A549 (cell line): Measurements from ENCODE around the gene ABHD5. TPM values are rescaled to one million over a fixed set of nuclear protein-coding genes. Genes with fewer than 3 reads are reported as not detected.

Source experiments
- ATAC-seq, 2 experiments: fragments of 200-7000 bp in 1 of 2; fragments of >200 bp in 1 of 2; cut with Nextera tagmentation in 1 of 2; cut with Tn5 transposase in 1 of 2; 3 replicates each; pipeline versions ENCODE4 v1.8.0 to v1.9.1; 2018 to 2020; ENCODE audit warnings: mild to moderate bottlenecking in 1 of 2, moderate library complexity in 1 of 2
- CTCF ChIA-PET: fragments of 300-600 bp; sonication (Branson Sonifier 250); formaldehyde crosslinking; extraction: SDS; loops from one replicate; lab custom pipeline; 2021; ENCODE audit warnings: antibody characterized with exemption, inconsistent platforms; lab: Yijun Ruan, JAX
- POLR2A ChIA-PET: fragments of 350-600 bp; formaldehyde crosslinking; extraction: SDS; loops from one replicate; lab custom pipeline; 2021; ENCODE audit warnings: antibody characterized with exemption, inconsistent platforms; lab: Yijun Ruan, JAX
- DNase-seq, 2 experiments: peaks; one replicate each; pipeline versions ENCODE4 v3.0.0 to v3.0.0-alpha.2; 2011 to 2016; ENCODE audit warnings: low read depth in 1 of 2, low spot score in 1 of 2
- FAIRE-seq: peaks from 2 replicates; lab custom pipeline; 2011; peaks lifted over from hg19 to GRCh38; lab: Jason Lieb, UNC
- H3K27ac ChIP-seq, 2 experiments: fragments of >200 bp; sonication (Bioruptor Twin); formaldehyde crosslinking; 3 replicates each; pipeline ENCODE4 v1.5.1; 2016 to 2017
- H3K4me1 ChIP-seq: fragments of >200 bp; sonication (Bioruptor Twin); formaldehyde crosslinking; 3 replicates; pipeline ENCODE4 v1.6.1; 2016
- H3K4me2 ChIP-seq: fragments of >200 bp; sonication (Bioruptor Twin); formaldehyde crosslinking; 3 replicates; pipeline ENCODE4 v1.6.1; 2016
- H3K4me3 ChIP-seq: fragments of >200 bp; sonication (Bioruptor Twin); formaldehyde crosslinking; 3 replicates; pipeline ENCODE4 v1.5.1; 2016
- H3K9me3 ChIP-seq: fragments of >200 bp; sonication (Bioruptor Twin); formaldehyde crosslinking; 3 replicates; pipeline ENCODE4 v1.6.1; 2016
- BHLHE40 ChIP-seq: IDR thresholded peaks from 2 replicates; pipeline ENCODE4 v1.6.1; 2012; ENCODE audit warnings: low read depth, low read length, inconsistent platforms
- CBX2 ChIP-seq: fragments of 200-600 bp; sonication (generic); IDR thresholded peaks from 2 replicates; pipeline ENCODE4 v1.6.1; 2016; ENCODE audit warnings: low read depth, mild to moderate bottlenecking, borderline replicate concordance
- CTCF ChIP-seq: fragments of >200 bp; sonication (Bioruptor Twin); formaldehyde crosslinking; IDR thresholded peaks from 3 replicates; pipeline ENCODE4 v1.5.1; 2016
- E2F6 ChIP-seq: IDR thresholded peaks from 2 replicates; pipeline ENCODE4 v1.6.1; 2012; ENCODE audit warnings: low read depth, borderline replicate concordance
- EHMT2 ChIP-seq: fragments of 200-600 bp; sonication (generic); IDR thresholded peaks from 2 replicates; pipeline ENCODE4 v1.6.1; 2016; ENCODE audit warnings: antibody characterized with exemption, low read depth, mild to moderate bottlenecking, moderate library complexity
- FOSL2 ChIP-seq, 2 experiments: fragments of 450-650 bp in 1 of 2; fragments of >200 bp in 1 of 2; sonication (Bioruptor Twin) in 1 of 2; formaldehyde crosslinking; IDR thresholded peaks; 2 replicates each; pipeline versions ENCODE4 v1.5.0 to v1.6.1; 2016 to 2020; ENCODE audit warnings: mild to moderate bottlenecking in 1 of 2, moderate library complexity in 1 of 2
- FOXS1 ChIP-seq: fragments of 250-450 bp; sonication (Bioruptor Pico); IDR thresholded peaks from 2 replicates; pipeline ENCODE4 v1.5.0; 2020; ENCODE audit warnings: mild to moderate bottlenecking, moderate library complexity
- GATA3 ChIP-seq: IDR thresholded peaks from 2 replicates; pipeline ENCODE4 v1.6.1; 2012; ENCODE audit warnings: borderline replicate concordance
- HDAC2 ChIP-seq: fragments of 200-600 bp; sonication (generic); IDR thresholded peaks from 2 replicates; pipeline ENCODE4 v1.6.1; 2016
- HES2 ChIP-seq: fragments of >200 bp; sonication (Bioruptor Twin); formaldehyde crosslinking; IDR thresholded peaks from 2 replicates; pipeline ENCODE4 v1.6.1; 2016
- HEYL ChIP-seq: fragments of 250-450 bp; sonication (Bioruptor Pico); IDR thresholded peaks from 2 replicates; pipeline ENCODE4 v1.8.0; 2021; ENCODE audit warnings: mild to moderate bottlenecking, moderate library complexity
- HOXB13 ChIP-seq: fragments of 250-450 bp; sonication (Bioruptor Pico); IDR thresholded peaks from 2 replicates; pipeline ENCODE4 v1.5.0; 2020; ENCODE audit warnings: low read depth, mild to moderate bottlenecking, moderate library complexity
- HOXB5 ChIP-seq: fragments of 250-450 bp; sonication (Bioruptor Pico); IDR thresholded peaks from 2 replicates; pipeline ENCODE4 v1.5.0; 2020; ENCODE audit warnings: mild to moderate bottlenecking, moderate library complexity
- JUN ChIP-seq, 2 experiments: fragments of >200 bp; sonication (Bioruptor Twin); formaldehyde crosslinking; IDR thresholded peaks; 2 replicates in 1 of 2; 3 replicates in 1 of 2; pipeline ENCODE4 v1.6.1; 2016 to 2017
- JUNB ChIP-seq: fragments of >200 bp; sonication (Bioruptor Twin); formaldehyde crosslinking; IDR thresholded peaks from 2 replicates; pipeline ENCODE4 v1.6.1; 2016
- KDM5A ChIP-seq: fragments of 200-600 bp; sonication (generic); IDR thresholded peaks from 2 replicates; pipeline ENCODE4 v1.6.1; 2016; ENCODE audit warnings: antibody characterized with exemption, mild to moderate bottlenecking
- MAX ChIP-seq: IDR thresholded peaks from 2 replicates; pipeline ENCODE4 v1.6.1; 2012
- MAZ ChIP-seq: fragments of 150-350 bp; IDR thresholded peaks from 2 replicates; pipeline ENCODE4 v1.6.1; 2014; ENCODE audit warnings: antibody characterized with exemption, low read depth, low read length, borderline replicate concordance
- NR3C1 ChIP-seq: fragments of >200 bp; sonication (Bioruptor Twin); formaldehyde crosslinking; IDR thresholded peaks from 3 replicates; pipeline ENCODE4 v1.6.1; 2017
- POLR2AphosphoS2 ChIP-seq: conservative IDR thresholded peaks from 2 replicates; pipeline ENCODE4 v1.6.1; 2012; ENCODE audit warnings: low read length, improper control_type of control experiment, inconsistent platforms
- RAD21 ChIP-seq, 2 experiments: fragments of >200 bp in 1 of 2; sonication (Bioruptor Twin) in 1 of 2; formaldehyde crosslinking in 1 of 2; IDR thresholded peaks in 1 of 2; conservative IDR thresholded peaks in 1 of 2; 2 replicates in 1 of 2; 3 replicates in 1 of 2; pipeline ENCODE4 v1.6.1; 2012 to 2018; ENCODE audit warnings: inconsistent platforms in 1 of 2
- RCOR1 ChIP-seq: fragments of 150-350 bp; IDR thresholded peaks from 2 replicates; pipeline ENCODE4 v1.6.1; 2014; ENCODE audit warnings: antibody characterized with exemption, low read length, low read depth
- SMC3 ChIP-seq: fragments of >200 bp; sonication (Bioruptor Twin); formaldehyde crosslinking; IDR thresholded peaks from 3 replicates; pipeline ENCODE4 v1.6.1; 2018; ENCODE audit warnings: inconsistent platforms
- ZFP36 ChIP-seq: fragments of 450-650 bp; IDR thresholded peaks from 2 replicates; pipeline ENCODE4 v1.6.1; 2014; ENCODE audit warnings: borderline replicate concordance; ENCODE audit not compliant: partially characterized antibody
- ZNF302 ChIP-seq: fragments of 250-450 bp; sonication (Bioruptor Pico); IDR thresholded peaks from 2 replicates; pipeline ENCODE4 v1.9.0; 2021; ENCODE audit warnings: inconsistent platforms, mild to moderate bottlenecking, moderate library complexity
- ZSCAN20 ChIP-seq: fragments of 250-450 bp; sonication (Bioruptor Pico); IDR thresholded peaks from 2 replicates; pipeline ENCODE4 v1.8.0; 2022; ENCODE audit warnings: mild to moderate bottlenecking, moderate library complexity
- WGBS: methylation state at CpG from one replicate; pipeline ENCODE4 v1.1.6; 2017; ENCODE audit errors: missing lambda C conversion rate; 5-methylcytosine and 5-hydroxymethylcytosine counted together
- polyA plus RNA-seq, 4 experiments: library from polyadenylated mRNA; depleted of rRNA in 3 of 4; stranded (reverse); fragments of >200 nt; fragmentation: RNase III in 1 of 4; extraction: RNeasy Plus Mini Kit Qiagen cat#74134 plus additional on column Dnase treatment in 1 of 4; gene quantifications; 2 replicates in 3 of 4; 3 replicates in 1 of 4; pipeline ENCODE4 v1.2.3, GENCODE V29; 2011 to 2017

Gene ABHD5
- polyA plus RNA-seq, 2 of the 4 experiments (the other 2 are of a cell fraction) = 16.6 to 17.8 TPM

GRCh38 chr3:43769097-43769884 is 78.6 kb downstream of the ABHD5 start:
- ATAC-seq (peak; percentile 97 to 99), FAIRE-seq (no peak), DNase-seq (peak; percentile 87 to 97)
- TF ChIP-seq JUN (IDR thresholded peaks at IDR 0.05) (peak in 1 of 2 experiments; percentile 56; a peak in 1 of 5 replicates), GATA3 (0 out of 2 replicates have a peak, but pooled peaks have one; percentile 21), MAX (peak; percentile 43; the same call in 1 of the 2 replicates), RAD21 (conservative IDR thresholded peaks at IDR 0.05 in 1 of 2, IDR thresholded peaks at IDR 0.05 in 1 of 2) (peak; percentile 80 to 90), MAZ (no peak), KDM5A (no peak), BHLHE40 (no peak), CTCF (peak; percentile 77), HOXB13 (CRISPR knock-in tag) (no peak), SMC3 (peak; percentile 94)
- Histone ChIP-seq H3K4me1 (peaks cover 46% of the 10 kb centered on the region), H3K27ac (peak overlapping the region; percentile 64 to 82), H3K4me2 (peak overlapping the region; percentile 86), H3K4me3 (peak overlapping the region; percentile 30; the same call in 2 of the 3 replicates), H3K9me3 (no peaks in the 10 kb centered on the region)
- 11% methylated on average over 13 of the region's 22 CpGs for whole genome bisulfite sequencing
- POLR2A ChIA-PET = interaction anchor here (0.9 kb wide), 1 partner anchor 125 kb away, joined by 3 read pairs; no protein-coding TSS in a partner anchor
- CTCF ChIA-PET = interaction anchor here (0.6 to 2.1 kb wide), 27 partner anchors 9 to 466 kb away, joined by 3 to 14 read pairs (median 4); no protein-coding TSS in a partner anchor

- ATAC-seq (peak in 1 of 2 experiments; percentile 4; a peak in 3 of 6 replicates), DNase-seq (no peak), FAIRE-seq (no peak)
- Histone ChIP-seq H3K4me3 (peak overlapping the region; percentile 30; the same call in 2 of the 3 replicates), H3K9me3 (no peaks in the 10 kb centered on the region), H3K4me2 (peak overlapping the region; percentile 86), H3K4me1 (peaks cover 46% of the 10 kb centered on the region), H3K27ac (peak overlapping the region; percentile 64 to 82)
- no peak for TF ChIP-seq CBX2
- 0 out of 5 replicates have a peak, but pooled peaks of 1 of the 2 experiments have one; percentile 43 for TF ChIP-seq JUN (IDR thresholded peaks at IDR 0.05)
- peak; percentile 18; the same call in 1 of the 2 replicates for TF ChIP-seq GATA3
- CTCF ChIA-PET = interaction anchor here (0.9 to 2.1 kb wide), 16 partner anchors 8 to 242 kb away, joined by 3 to 14 read pairs (median 4); no protein-coding TSS in a partner anchor
- 24% methylated on average over 5 of the region's 7 CpGs for WGBS
- POLR2A ChIA-PET = no interaction called here
Observed at GRCh38 chr3:43769885-43770425, 79.2 kb downstream of the ABHD5 start.

- TF ChIP-seq MAX (0 out of 2 replicates have a peak, but pooled peaks have one; percentile 12), HDAC2 (no peak), HOXB5 (CRISPR knock-in tag) (no peak), GATA3 (peak; percentile 88), E2F6 (no peak), POLR2AphosphoS2 (no peak), HEYL (CRISPR knock-in tag) (no peak), FOSL2 (IDR thresholded peaks at IDR 0.05) (no peak), FOSL2 (CRISPR knock-in tag; IDR thresholded peaks at IDR 0.05) (peak; percentile 89), ZSCAN20 (CRISPR knock-in tag) (no peak), FOXS1 (CRISPR knock-in tag) (no peak), HOXB13 (CRISPR knock-in tag) (no peak), RCOR1 (no peak), EHMT2 (no peak), JUNB (0 out of 2 replicates have a peak, but pooled peaks have one; percentile 19), HES2 (no peak), ZFP36 (no peak), NR3C1 (no peak), ZNF302 (CRISPR knock-in tag) (no peak)
- ChIA-PET POLR2A (interaction anchor here (1.0 kb wide), 1 partner anchor 225 kb away, joined by 3 read pairs; no protein-coding TSS in a partner anchor), CTCF (interaction anchor here (1.1 to 1.5 kb wide), 3 partner anchors 82 to 428 kb away, joined by 3 to 4 read pairs (median 3); no protein-coding TSS in a partner anchor)
- no peak for FAIRE-seq
- ATAC-seq = peak; percentile 47 to 54; a peak in 5 of 6 replicates
- no peaks in the 10 kb centered on the region for H3K9me3 ChIP-seq
- peak overlapping the region; percentile 64 to 82 for H3K27ac ChIP-seq
- peak; percentile 56 to 79 for DNase-seq
- peaks cover 46% of the 10 kb centered on the region for H3K4me1 ChIP-seq
- WGBS = 39% methylated on average over 6 of the region's 11 CpGs
- H3K4me2 ChIP-seq = peak overlapping the region; percentile 86
- H3K4me3 ChIP-seq = no peak overlapping the region
Observed at GRCh38 chr3:43770426-43771103, 79.8 kb downstream of the ABHD5 start.
